ENCODE results near the gene MTRF1. TPM values are rescaled to one million over a fixed set of nuclear protein-coding genes. Genes with fewer than 3 reads are reported as not detected.

MTRF1 gene
- total RNA-seq, 5 donors from 2014 or later (not counting 1 experiment from before 2014, with no cell fraction given) = 22.1 to 35.5 (median 26.6) TPM

DNA sequence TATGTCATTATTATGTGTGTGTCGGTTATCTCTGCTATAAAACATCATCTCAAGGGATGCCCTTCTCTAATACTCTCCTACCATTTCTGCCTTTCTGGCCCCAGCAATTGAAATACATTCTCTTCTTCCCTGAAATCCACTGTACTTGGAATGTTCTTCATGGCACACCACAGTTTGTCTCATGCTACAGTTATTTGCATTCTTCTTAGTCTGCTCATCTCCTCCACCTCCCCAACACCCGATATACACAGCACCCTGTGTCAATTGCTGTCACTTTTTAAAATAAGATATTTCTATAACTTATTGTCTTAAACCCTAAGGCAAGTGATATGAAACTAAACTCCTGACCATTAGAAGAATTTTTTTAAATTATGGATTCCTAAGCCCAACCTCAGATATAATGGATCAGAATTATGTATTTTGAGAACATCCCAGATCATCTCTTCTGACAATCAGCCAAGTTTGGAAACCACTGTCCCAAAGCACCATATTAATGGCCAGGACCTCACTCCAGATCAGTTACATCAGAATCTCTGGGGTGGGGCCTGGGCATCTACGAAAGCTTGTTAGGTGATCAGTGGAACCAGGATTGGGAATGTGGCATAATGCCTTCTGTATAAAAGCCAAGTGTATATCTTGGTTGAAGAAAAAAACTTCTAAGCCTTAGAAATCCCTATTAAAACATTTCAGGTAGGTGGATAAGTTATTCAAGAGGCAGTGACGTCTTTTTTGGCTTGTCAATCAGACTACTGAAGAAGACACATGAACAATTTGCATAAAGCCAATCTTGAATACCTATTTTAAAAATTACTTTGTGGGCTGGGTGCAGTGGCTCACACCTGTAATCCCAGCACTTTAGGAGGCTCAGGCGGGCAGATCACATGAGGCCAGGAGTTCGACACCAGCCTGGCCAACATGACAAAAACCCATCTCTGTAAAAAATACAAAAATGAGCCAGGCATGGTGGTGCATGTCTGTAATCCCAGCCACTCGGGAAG, 39.0 kb downstream of the MTRF1 start:
- Mint-ChIP-seq H3K4me3 (no peak overlapping the region), H3K27me3 (no peaks in the 10 kb centered on the region), H3K36me3 (peaks cover 33% of the 10 kb centered on the region), H3K27ac (no peak overlapping the region), H3K4me1 (no peaks in the 10 kb centered on the region), H3K9me3 (no peaks in the 10 kb centered on the region)
- Histone ChIP-seq H3K27ac (ENCODE audit: low read length) (no peak overlapping the region), H3K9me3 (no peaks in the 10 kb centered on the region), H3K36me3 (ENCODE audit: control insufficient read depth in 2 of 2, extremely low read depth in 1 of 2, insufficient read depth in 1 of 2, low read length in 1 of 2) (peaks cover 0 to 11% of the 10 kb centered on the region in 2 donors), H3K27me3 (replicated peaks in 1 of 2; ENCODE audit: control insufficient read depth in 2 of 2, extremely low read depth in 1 of 2, insufficient read depth in 2 of 2, low read length in 1 of 2) (no peaks in the 10 kb centered on the region), H3K4me1 (ENCODE audit: control insufficient read depth in 1 of 2, extremely low read depth in 1 of 2, insufficient read depth in 2 of 2, low read length in 2 of 2) (no peaks in the 10 kb centered on the region), H3K4me3 (ENCODE audit: control insufficient read depth in 1 of 2, extremely low read depth in 1 of 2, low read length in 1 of 2) (no peak overlapping the region)
- no peak for ATAC-seq (replicated peaks in 1 of 4)
- no peak for DNase-seq
- POLR2A ChIA-PET = no interaction called here
- 69% methylated on average over 3 of the region's 7 CpGs for WGBS (ENCODE audit: insufficient coverage)
- CTCF ChIA-PET = no interaction called here

DNA sequence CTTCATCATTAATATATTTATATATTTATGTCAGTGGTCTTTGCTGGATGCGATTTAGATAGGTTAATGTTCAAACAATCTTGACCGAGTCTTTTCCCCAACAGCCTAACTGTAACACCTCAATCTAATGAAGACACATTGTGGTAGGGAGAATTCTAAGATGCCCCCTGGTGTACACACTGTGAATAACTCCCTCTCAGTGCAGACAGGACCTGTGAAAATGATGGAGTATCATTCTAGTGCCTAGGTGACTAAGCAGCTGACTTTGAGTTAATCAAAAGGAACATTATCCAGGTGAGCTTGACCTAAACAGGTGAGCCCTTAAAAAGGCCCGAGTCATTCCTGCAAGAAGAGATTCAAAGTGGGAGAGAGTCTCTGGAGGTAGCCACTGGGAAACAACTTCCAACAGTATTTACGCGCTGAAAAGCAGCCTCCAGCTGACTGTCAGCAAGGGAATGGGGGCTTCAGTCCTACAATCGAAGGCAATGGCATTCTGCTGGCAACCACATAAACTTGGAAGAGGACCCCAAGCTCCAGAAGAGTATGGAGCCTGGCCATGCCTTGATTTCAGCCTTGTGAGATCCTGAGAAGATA, 41.0 kb downstream of the MTRF1 start:
- no peak overlapping the region for H3K27ac ChIP-seq (ENCODE audit: low read length)

DNA sequence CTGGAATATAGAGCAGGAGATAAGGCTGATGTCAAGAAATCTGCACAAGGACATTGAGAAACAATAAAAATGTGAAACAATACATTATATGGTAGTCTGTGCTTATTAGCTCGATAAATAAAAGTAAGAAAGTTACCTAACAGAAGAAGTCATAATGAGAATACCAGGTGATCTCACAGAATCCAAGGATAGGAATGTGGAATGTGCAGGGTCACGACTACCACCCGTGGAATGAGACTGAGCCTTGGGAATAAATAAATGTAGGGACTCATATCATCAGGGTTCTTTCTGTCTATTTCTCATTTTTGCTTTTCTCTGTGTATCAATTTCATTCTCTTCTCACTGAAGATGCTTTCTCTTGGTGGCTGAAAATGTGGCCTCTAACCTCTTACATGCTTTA, 43.0 kb downstream of the MTRF1 start:
- ATAC-seq (replicated peaks in 1 of 4) (no peak), DNase-seq (no peak)
- Mint-ChIP-seq H3K4me1 (no peaks in the 10 kb centered on the region), H3K27ac (no peak overlapping the region), H3K4me3 (no peak overlapping the region), H3K27me3 (no peaks in the 10 kb centered on the region), H3K9me3 (no peaks in the 10 kb centered on the region), H3K36me3 (peaks cover 22% of the 10 kb centered on the region)
- H3K36me3 ChIP-seq (ENCODE audit: control insufficient read depth in 2 of 2, extremely low read depth in 1 of 2, insufficient read depth in 1 of 2, low read length in 1 of 2) = peaks cover 0 to 5% of the 10 kb centered on the region in 2 donors
- no peaks in the 10 kb centered on the region for H3K4me1 ChIP-seq (ENCODE audit: control insufficient read depth in 1 of 2, extremely low read depth in 1 of 2, insufficient read depth in 2 of 2, low read length in 2 of 2)
- H3K9me3 ChIP-seq = no peaks in the 10 kb centered on the region
- ChIA-PET CTCF (interaction anchor here in 1 of 2 donors (2.2 kb wide), 1 partner anchor 146 kb away, joined by 6 read pairs; no protein-coding TSS in a partner anchor), POLR2A (interaction anchor here (0.6 kb wide), 2 partner anchors 246 to 407 kb away, joined by 3 to 5 read pairs; no protein-coding TSS in a partner anchor)
- WGBS (ENCODE audit: insufficient coverage) = 100% methylated on average over 1 of the region's 3 CpGs
- H3K27me3 ChIP-seq (replicated peaks in 1 of 2; ENCODE audit: control insufficient read depth in 2 of 2, extremely low read depth in 1 of 2, insufficient read depth in 2 of 2, low read length in 1 of 2) = no peaks in the 10 kb centered on the region
- no peak overlapping the region for H3K4me3 ChIP-seq (ENCODE audit: control insufficient read depth in 1 of 2, extremely low read depth in 1 of 2, low read length in 1 of 2)
- no peak overlapping the region for H3K27ac ChIP-seq (ENCODE audit: low read length)

More for the DNA sequence above, 41.0 kb downstream of the MTRF1 start:
- POLR2A ChIA-PET = interaction anchor here in 1 of 2 donors (0.5 kb wide), 1 partner anchor 1132 kb away, joined by 5 read pairs; no protein-coding TSS in a partner anchor
- 71% methylated on average over 4 of the region's 6 CpGs for WGBS (ENCODE audit: insufficient coverage)
- Mint-ChIP-seq H3K4me3 (no peak overlapping the region), H3K9me3 (no peaks in the 10 kb centered on the region), H3K4me1 (no peaks in the 10 kb centered on the region), H3K36me3 (peaks cover 27% of the 10 kb centered on the region), H3K27ac (no peak overlapping the region), H3K27me3 (no peaks in the 10 kb centered on the region)
- no peak overlapping the region for H3K4me3 ChIP-seq (ENCODE audit: control insufficient read depth in 1 of 2, extremely low read depth in 1 of 2, low read length in 1 of 2)
- H3K36me3 ChIP-seq (ENCODE audit: control insufficient read depth in 2 of 2, extremely low read depth in 1 of 2, insufficient read depth in 1 of 2, low read length in 1 of 2) = peaks cover 0 to 9% of the 10 kb centered on the region in 2 donors
- no peaks in the 10 kb centered on the region for H3K4me1 ChIP-seq (ENCODE audit: control insufficient read depth in 1 of 2, extremely low read depth in 1 of 2, insufficient read depth in 2 of 2, low read length in 2 of 2)
- H3K9me3 ChIP-seq = no peaks in the 10 kb centered on the region
- DNase-seq = peak in 32 of 35 experiments; percentile 6 to 74 (median 32)
- peak; percentile 66 to 84 (median 80) for ATAC-seq (replicated peaks in 1 of 4)
- H3K27me3 ChIP-seq (replicated peaks in 1 of 2; ENCODE audit: control insufficient read depth in 2 of 2, extremely low read depth in 1 of 2, insufficient read depth in 2 of 2, low read length in 1 of 2) = no peaks in the 10 kb centered on the region
- CTCF ChIA-PET = interaction anchor here (0.6 to 1.4 kb wide), 5 partner anchors 20 to 168 kb away, joined by 3 to 6 read pairs (median 3); no protein-coding TSS in a partner anchor

DNA sequence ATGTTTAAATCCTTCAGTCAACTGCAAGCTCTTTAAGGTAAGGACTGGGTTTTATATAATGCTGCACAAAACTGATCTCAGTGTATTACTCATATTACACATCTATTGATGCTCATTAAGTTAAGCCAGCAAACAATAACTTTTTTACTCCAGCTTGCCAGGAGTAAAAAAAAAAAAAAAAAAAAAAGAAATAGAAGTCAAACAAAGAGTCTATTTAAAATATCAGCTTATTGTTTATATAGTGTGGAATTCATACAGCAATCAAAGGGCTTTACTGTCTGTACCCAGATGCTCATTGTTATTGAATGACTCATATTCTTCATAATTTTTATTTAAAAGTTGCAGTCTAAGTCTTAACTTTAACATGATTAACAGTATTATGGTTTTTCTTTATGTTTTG, 47.2 kb downstream of the MTRF1 start:
- Mint-ChIP-seq H3K4me1 (no peaks in the 10 kb centered on the region), H3K27me3 (no peaks in the 10 kb centered on the region), H3K36me3 (peaks cover 27% of the 10 kb centered on the region), H3K4me3 (no peak overlapping the region), H3K9me3 (peaks cover 2 to 5% (median 3%) of the 10 kb centered on the region in 3 donors), H3K27ac (no peak overlapping the region)
- H3K9me3 ChIP-seq = no peaks in the 10 kb centered on the region
- H3K4me3 ChIP-seq (ENCODE audit: control insufficient read depth in 1 of 2, extremely low read depth in 1 of 2, low read length in 1 of 2) = no peak overlapping the region
- no peak for ATAC-seq (replicated peaks in 1 of 4)
- H3K36me3 ChIP-seq (ENCODE audit: control insufficient read depth in 2 of 2, extremely low read depth in 1 of 2, insufficient read depth in 1 of 2, low read length in 1 of 2) = no peaks in the 10 kb centered on the region
- H3K27ac ChIP-seq (ENCODE audit: low read length) = no peak overlapping the region
- CTCF ChIA-PET = interaction anchor here (0.6 to 0.7 kb wide), 4 partner anchors 161 to 947 kb away, joined by 5 to 6 read pairs (median 5); no protein-coding TSS in a partner anchor
- H3K27me3 ChIP-seq (replicated peaks in 1 of 2; ENCODE audit: control insufficient read depth in 2 of 2, extremely low read depth in 1 of 2, insufficient read depth in 2 of 2, low read length in 1 of 2) = no peaks in the 10 kb centered on the region
- no peak for DNase-seq
- POLR2A ChIA-PET = no interaction called here
- H3K4me1 ChIP-seq (ENCODE audit: control insufficient read depth in 1 of 2, extremely low read depth in 1 of 2, insufficient read depth in 2 of 2, low read length in 2 of 2) = no peaks in the 10 kb centered on the region

DNA sequence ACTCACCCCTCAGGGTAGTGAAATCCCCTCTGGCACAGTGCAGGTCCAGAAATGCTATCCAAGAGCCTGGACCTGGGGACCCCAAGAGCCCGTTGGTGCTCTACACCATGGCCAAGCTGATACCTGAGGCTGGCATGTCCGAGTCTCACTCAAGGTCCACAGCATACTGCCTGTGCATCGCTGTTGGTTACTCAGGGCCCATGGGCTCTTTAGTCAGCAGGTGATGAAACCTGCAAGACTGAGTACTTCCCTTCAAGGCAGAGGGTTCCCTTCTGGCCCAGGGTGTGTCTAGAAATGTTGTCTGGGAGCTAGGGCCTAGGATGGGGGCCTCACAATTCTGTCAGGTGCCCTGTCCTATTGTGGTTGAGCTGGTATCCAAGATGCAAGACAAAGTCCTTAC, 49.5 kb downstream of the MTRF1 start:
- Mint-ChIP-seq H3K9me3 (peaks cover 2 to 17% (median 5%) of the 10 kb centered on the region in 3 donors), H3K27ac (no peak overlapping the region), H3K36me3 (peaks cover 25% of the 10 kb centered on the region), H3K4me1 (no peaks in the 10 kb centered on the region), H3K4me3 (no peak overlapping the region), H3K27me3 (no peaks in the 10 kb centered on the region)
- Histone ChIP-seq H3K4me1 (ENCODE audit: control insufficient read depth in 1 of 2, extremely low read depth in 1 of 2, insufficient read depth in 2 of 2, low read length in 2 of 2) (no peaks in the 10 kb centered on the region), H3K9me3 (no peaks in the 10 kb centered on the region), H3K27me3 (replicated peaks in 1 of 2; ENCODE audit: control insufficient read depth in 2 of 2, extremely low read depth in 1 of 2, insufficient read depth in 2 of 2, low read length in 1 of 2) (no peaks in the 10 kb centered on the region), H3K36me3 (ENCODE audit: control insufficient read depth in 2 of 2, extremely low read depth in 1 of 2, insufficient read depth in 1 of 2, low read length in 1 of 2) (no peaks in the 10 kb centered on the region), H3K4me3 (ENCODE audit: control insufficient read depth in 1 of 2, extremely low read depth in 1 of 2, low read length in 1 of 2) (no peak overlapping the region), H3K27ac (ENCODE audit: low read length) (no peak overlapping the region)
- ChIA-PET POLR2A (no interaction called here), CTCF (no interaction called here)
- WGBS (ENCODE audit: insufficient coverage) = 67% methylated on average over 3 of the region's 3 CpGs
- ATAC-seq (replicated peaks in 1 of 4) = no peak
- no peak for DNase-seq

DNA sequence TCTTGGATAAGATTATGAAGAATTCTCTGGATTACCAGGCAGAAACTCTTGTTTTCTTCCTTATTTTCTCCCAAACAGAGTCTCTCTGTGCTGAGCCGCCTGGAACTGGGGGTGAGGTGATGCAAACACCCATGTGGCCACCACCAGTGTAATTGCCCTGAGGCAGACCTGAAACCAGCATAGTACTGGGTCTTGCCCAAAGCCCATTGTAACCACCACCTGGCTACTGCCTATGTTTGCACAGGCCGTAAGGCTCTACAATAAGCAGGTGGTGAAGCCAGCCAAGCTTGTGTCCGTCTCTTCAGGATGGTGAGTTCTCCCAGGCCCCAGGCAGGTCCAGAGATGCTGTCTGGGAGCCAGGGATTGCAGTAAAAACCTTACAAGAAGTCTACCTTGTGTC, 50.1 kb downstream of the MTRF1 start:
- Histone ChIP-seq H3K27ac (ENCODE audit: low read length) (no peak overlapping the region), H3K4me1 (ENCODE audit: control insufficient read depth in 1 of 2, extremely low read depth in 1 of 2, insufficient read depth in 2 of 2, low read length in 2 of 2) (no peaks in the 10 kb centered on the region), H3K4me3 (ENCODE audit: control insufficient read depth in 1 of 2, extremely low read depth in 1 of 2, low read length in 1 of 2) (no peak overlapping the region), H3K36me3 (ENCODE audit: control insufficient read depth in 2 of 2, extremely low read depth in 1 of 2, insufficient read depth in 1 of 2, low read length in 1 of 2) (no peaks in the 10 kb centered on the region), H3K9me3 (no peaks in the 10 kb centered on the region), H3K27me3 (replicated peaks in 1 of 2; ENCODE audit: control insufficient read depth in 2 of 2, extremely low read depth in 1 of 2, insufficient read depth in 2 of 2, low read length in 1 of 2) (no peaks in the 10 kb centered on the region)
- Mint-ChIP-seq H3K4me3 (no peak overlapping the region), H3K9me3 (peaks cover 4 to 20% (median 5%) of the 10 kb centered on the region in 3 donors), H3K36me3 (peaks cover 25% of the 10 kb centered on the region), H3K27ac (no peak overlapping the region), H3K27me3 (no peaks in the 10 kb centered on the region), H3K4me1 (no peaks in the 10 kb centered on the region)
- no peak for ATAC-seq (replicated peaks in 1 of 4)
- DNase-seq = no peak
- WGBS (ENCODE audit: insufficient coverage) = 96% methylated on average over 2 of the region's 3 CpGs
- ChIA-PET CTCF (no interaction called here), POLR2A (no interaction called here)

All from T-cell (primary cell).